Mucosa of stomach (tissue), 1 donor: ENCODE results near the gene REST.
"Not testable (repeated sequence)": the region's sequence is repeated elsewhere in the genome, so short reads cannot be mapped to it uniquely, and the experiment has no call there.

Source experiments
- H3K27me3 ChIP-seq: one replicate; pipeline ENCODE4 v1.7.0; 2013; ENCODE audit warnings: mild to moderate bottlenecking, low read length; ENCODE audit not compliant: control insufficient read depth, insufficient read depth
- H3K36me3 ChIP-seq: one replicate; pipeline ENCODE4 v1.7.0; 2013; ENCODE audit warnings: low read length; ENCODE audit not compliant: control insufficient read depth, insufficient read depth
- H3K4me1 ChIP-seq: one replicate; pipeline ENCODE4 v1.7.0; 2013; ENCODE audit warnings: mild to moderate bottlenecking, low read length; ENCODE audit not compliant: control insufficient read depth, insufficient read depth
- H3K4me3 ChIP-seq: one replicate; pipeline ENCODE4 v1.7.0; 2013; ENCODE audit warnings: low read length
- H3K9ac ChIP-seq: one replicate; pipeline ENCODE4 v1.7.0; 2013; ENCODE audit warnings: mild to moderate bottlenecking, low read length, moderate library complexity
- H3K9me3 ChIP-seq: one replicate; pipeline ENCODE4 v1.7.0; 2013; ENCODE audit warnings: mild to moderate bottlenecking, low read length, moderate library complexity; ENCODE audit not compliant: control insufficient read depth
- donor health status: Pancreatic carcinoma.

Gene REST

GRCh38 chr4:56884511-56884910 is 23.2 kb upstream of the REST start:
- not testable (repeated sequence) for H3K9me3 ChIP-seq, H3K36me3 ChIP-seq, H3K27me3 ChIP-seq, H3K4me3 ChIP-seq, H3K9ac ChIP-seq, H3K4me1 ChIP-seq

GRCh38 chr4:56892691-56893090 is 15.0 kb upstream of the REST start:
- H3K4me3 ChIP-seq = no peak overlapping the region
- H3K27me3 ChIP-seq = no peaks in the 10 kb centered on the region
- no peaks in the 10 kb centered on the region for H3K4me1 ChIP-seq
- H3K9ac ChIP-seq = no peak overlapping the region
- no peaks in the 10 kb centered on the region for H3K36me3 ChIP-seq
- H3K9me3 ChIP-seq = no peaks in the 10 kb centered on the region

- H3K9ac ChIP-seq, H3K9me3 ChIP-seq, H3K4me1 ChIP-seq, H3K36me3 ChIP-seq, H3K4me3 ChIP-seq, H3K27me3 ChIP-seq: not testable (repeated sequence)
Observed at GRCh38 chr4:56897842-56898241, 9.9 kb upstream of the REST start.

- H3K4me3 ChIP-seq, H3K4me1 ChIP-seq, H3K27me3 ChIP-seq, H3K36me3 ChIP-seq, H3K9me3 ChIP-seq, H3K9ac ChIP-seq: not testable (repeated sequence)
Observed at GRCh38 chr4:56900186-56900585, 7.5 kb upstream of the REST start.

- H3K4me3 ChIP-seq = no peak overlapping the region
- no peaks in the 10 kb centered on the region for H3K27me3 ChIP-seq
- H3K9me3 ChIP-seq = no peaks in the 10 kb centered on the region
- H3K36me3 ChIP-seq = no peaks in the 10 kb centered on the region
- peaks cover 10% of the 10 kb centered on the region for H3K4me1 ChIP-seq
- no peak overlapping the region for H3K9ac ChIP-seq
Observed at GRCh38 chr4:56902703-56903102, 5.0 kb upstream of the REST start.

GRCh38 chr4:56905796-56906195 is 1.9 kb upstream of the REST start:
- Histone ChIP-seq H3K27me3 (no peaks in the 10 kb centered on the region), H3K36me3 (no peaks in the 10 kb centered on the region), H3K9me3 (no peaks in the 10 kb centered on the region), H3K4me1 (peaks cover 13% of the 10 kb centered on the region), H3K9ac (no peak overlapping the region), H3K4me3 (no peak overlapping the region)

- peak overlapping the region; percentile 82 for H3K4me3 ChIP-seq
- peak overlapping the region; percentile 71 for H3K9ac ChIP-seq
- H3K36me3 ChIP-seq = no peaks in the 10 kb centered on the region
- peaks cover 14% of the 10 kb centered on the region for H3K4me1 ChIP-seq
- H3K27me3 ChIP-seq = no peaks in the 10 kb centered on the region
- no peaks in the 10 kb centered on the region for H3K9me3 ChIP-seq
Observed at GRCh38 chr4:56906489-56907393, 959 bp upstream of the REST start.

GRCh38 chr4:56908206-56909085 is 746 bp downstream of the REST start:
- Histone ChIP-seq H3K4me1 (peaks cover 14% of the 10 kb centered on the region), H3K9ac (peak overlapping the region; percentile 85), H3K36me3 (no peaks in the 10 kb centered on the region), H3K9me3 (no peaks in the 10 kb centered on the region), H3K27me3 (no peaks in the 10 kb centered on the region), H3K4me3 (peak overlapping the region; percentile 57)

GRCh38 chr4:56909086-56909894 is 1.6 kb downstream of the REST start:
- H3K9me3 ChIP-seq = no peaks in the 10 kb centered on the region
- peak overlapping the region; percentile 57 for H3K4me3 ChIP-seq
- no peaks in the 10 kb centered on the region for H3K36me3 ChIP-seq
- H3K27me3 ChIP-seq = no peaks in the 10 kb centered on the region
- H3K9ac ChIP-seq = peak overlapping the region; percentile 85
- H3K4me1 ChIP-seq = peaks cover 14% of the 10 kb centered on the region

- Histone ChIP-seq H3K27me3 (no peaks in the 10 kb centered on the region), H3K36me3 (no peaks in the 10 kb centered on the region), H3K9me3 (no peaks in the 10 kb centered on the region), H3K9ac (no peak overlapping the region), H3K4me1 (peaks cover 14% of the 10 kb centered on the region), H3K4me3 (no peak overlapping the region)
Observed at GRCh38 chr4:56910172-56910967, 2.7 kb downstream of the REST start.

- Histone ChIP-seq H3K9me3 (no peaks in the 10 kb centered on the region), H3K4me3 (no peak overlapping the region), H3K9ac (no peak overlapping the region), H3K36me3 (no peaks in the 10 kb centered on the region), H3K4me1 (peaks cover 4% of the 10 kb centered on the region), H3K27me3 (no peaks in the 10 kb centered on the region)
Observed at GRCh38 chr4:56914336-56914735, 6.6 kb downstream of the REST start.
